NCI-H187 treated with DMSO at 0.1 percent for 48 hours (cell line): Measurements from ENCODE around the gene ZNF205.

ENCODE experiments used
- DNase-seq: peaks from one replicate; lab custom pipeline; 2025; lab: John Stamatoyannopoulos, UW

ZNF205 gene

GRCh38 chr16:3084969-3085670, 27.3 kb upstream of the ZNF205 start:
- DNase-seq, result no peak

- DNase-seq, result no peak
Measured at GRCh38 chr16:3085868-3086595, 26.4 kb upstream of the ZNF205 start.

- DNase-seq, result no peak
Measured at GRCh38 chr16:3086596-3087242, 25.7 kb upstream of the ZNF205 start.

- no peak for DNase-seq
Measured at GRCh38 chr16:3087243-3088235, 24.8 kb upstream of the ZNF205 start.

GRCh38 chr16:3088450-3088849, 23.9 kb upstream of the ZNF205 start:
- no peak for DNase-seq

- no peak for DNase-seq
Measured at GRCh38 chr16:3088925-3089716, 23.3 kb upstream of the ZNF205 start.

GRCh38 chr16:3089717-3090592, 22.4 kb upstream of the ZNF205 start:
- DNase-seq, result no peak

GRCh38 chr16:3091551-3091950, 20.8 kb upstream of the ZNF205 start:
- no peak for DNase-seq

- DNase-seq, result no peak
Measured at GRCh38 chr16:3092501-3092941, 19.9 kb upstream of the ZNF205 start.

- peak; percentile 33 for DNase-seq
Measured at GRCh38 chr16:3094289-3095027, 17.9 kb upstream of the ZNF205 start.

- no peak for DNase-seq
Measured at GRCh38 chr16:3095869-3096268, 16.5 kb upstream of the ZNF205 start.

GRCh38 chr16:3096362-3096761, 16.0 kb upstream of the ZNF205 start:
- DNase-seq, result no peak

- no peak for DNase-seq
Measured at GRCh38 chr16:3097266-3097665, 15.1 kb upstream of the ZNF205 start.

GRCh38 chr16:3098459-3099394, 13.7 kb upstream of the ZNF205 start, which contains the start of gene ZSCAN10:
ZSCAN10 (minus strand) TSS chr16:3099294; CDS start chr16:3092937, 6,357 bp downstream.
- no peak for DNase-seq

- no peak for DNase-seq
Measured at GRCh38 chr16:3099395-3099731, 13.0 kb upstream of the ZNF205 start.

GRCh38 chr16:3099732-3100499, 12.5 kb upstream of the ZNF205 start:
- DNase-seq, result peak; percentile 91
